ENCODE results near the gene ING4.

ING4 gene

DNA sequence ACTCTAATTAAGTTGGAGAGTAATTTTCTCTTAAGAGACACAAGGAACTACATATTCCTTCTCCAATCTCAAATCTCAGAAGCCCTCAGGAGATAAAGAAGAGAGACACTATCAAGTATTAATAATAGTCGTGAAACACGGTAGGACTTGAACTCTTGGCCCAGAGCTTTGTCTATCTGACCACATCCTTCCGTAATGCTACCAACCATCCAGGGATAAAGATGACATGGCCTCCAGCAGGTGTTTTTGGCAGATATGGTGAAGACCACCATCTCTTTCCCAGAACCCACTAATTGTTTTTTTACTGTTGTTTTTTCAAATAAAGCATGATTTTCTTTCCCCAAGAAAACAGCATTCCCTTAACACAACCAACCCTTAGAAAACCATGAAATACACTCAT, 22.9 kb upstream of the ING4 start:
- no peak for DNase-seq

GRCh38 chr12:6684609-6685008, 21.7 kb upstream of the ING4 start:
- peak; percentile 4 for DNase-seq

DNA sequence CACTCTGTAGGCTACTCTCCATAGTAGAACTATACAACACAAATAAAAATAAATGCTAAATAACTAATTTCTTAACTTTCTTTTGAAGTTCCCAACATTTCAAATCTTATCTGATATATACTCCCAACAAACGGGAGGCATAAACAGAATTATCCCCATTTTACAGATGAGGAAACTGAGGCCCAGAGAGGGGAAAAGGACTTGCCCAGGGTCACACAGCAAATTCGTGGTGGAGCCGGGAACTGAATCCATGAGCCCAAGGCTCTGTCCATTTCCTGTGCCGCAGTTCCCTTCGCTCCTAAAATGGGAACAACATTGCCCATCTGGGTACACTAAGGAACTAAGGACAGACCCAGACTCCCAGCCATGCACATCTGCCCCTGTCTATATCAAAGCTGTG, 14.0 kb upstream of the ING4 start:
- DNase-seq: no peak

DNA sequence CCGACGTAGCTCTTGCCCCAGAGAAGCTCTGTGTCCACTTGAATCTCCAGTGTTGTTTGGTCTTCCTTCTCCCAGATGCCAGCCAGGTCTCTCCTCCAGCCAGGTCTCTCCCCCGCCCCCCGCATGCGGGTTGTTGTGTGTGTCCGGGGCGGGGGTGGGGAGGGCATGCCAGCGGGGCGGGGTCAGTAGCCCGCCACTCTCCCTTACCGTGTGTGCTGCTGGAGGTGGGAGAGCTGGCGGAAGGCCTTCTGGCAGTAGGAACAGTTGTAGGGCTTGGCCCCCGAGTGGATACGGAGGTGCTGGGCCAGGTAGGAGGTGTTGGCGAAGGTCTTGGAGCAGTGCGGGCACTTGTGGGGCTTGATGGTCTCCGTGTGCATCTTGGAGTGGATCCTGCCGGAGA, 9.2 kb upstream of the ING4 start:
- no peak for DNase-seq

DNA sequence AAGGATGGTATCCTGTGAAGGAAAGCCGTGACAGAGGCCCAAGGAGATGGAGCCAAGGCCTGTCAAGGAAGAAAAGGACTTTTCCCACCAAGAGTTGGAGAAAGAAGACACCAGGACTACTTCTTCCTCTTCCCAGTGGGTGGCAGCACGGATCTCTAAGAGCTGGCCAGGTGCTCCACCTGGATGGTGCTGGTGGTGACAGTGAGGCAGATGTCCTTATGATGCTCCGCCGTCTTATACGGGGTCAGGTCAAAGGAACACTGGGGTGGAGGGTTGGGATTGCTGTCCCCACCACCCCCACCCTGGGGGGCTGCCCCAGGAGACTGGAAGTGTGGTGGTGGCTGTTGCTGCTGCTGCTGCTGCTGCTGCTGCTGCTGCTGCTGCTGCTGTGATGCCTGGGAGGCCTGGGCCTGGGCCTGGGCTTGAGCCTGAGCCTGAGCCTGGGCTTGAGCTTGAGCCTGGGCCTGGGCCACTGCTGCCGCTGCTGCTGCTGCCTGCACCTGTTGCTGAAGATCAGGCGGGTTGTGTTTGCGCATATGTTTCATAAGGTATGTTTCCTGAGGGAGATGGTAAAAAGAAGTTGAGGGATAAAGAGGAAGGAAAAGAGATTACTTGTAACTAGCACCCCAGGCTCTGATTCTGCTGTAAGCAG, 4.8 kb upstream of the ING4 start:
- peak; percentile 25 for DNase-seq

DNA sequence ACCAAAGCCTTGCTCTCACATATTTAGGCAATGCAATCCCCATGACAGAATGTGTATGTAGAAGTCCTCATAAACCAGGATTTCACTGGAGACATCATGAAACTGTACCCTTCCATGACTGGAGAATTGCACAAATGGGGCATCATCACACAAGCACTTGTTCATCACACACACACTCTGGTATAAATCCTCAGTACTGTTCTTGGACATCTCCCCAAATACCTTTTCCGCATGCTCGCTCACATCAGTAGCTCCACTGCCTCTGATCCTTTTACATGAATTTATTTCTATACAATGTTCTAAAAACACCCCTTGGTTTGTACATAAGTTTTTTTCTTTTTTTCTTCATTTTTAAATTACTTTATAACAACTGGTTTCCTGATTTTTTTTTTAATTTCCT, 3.3 kb upstream of the ING4 start:
- DNase-seq: no peak

DNA sequence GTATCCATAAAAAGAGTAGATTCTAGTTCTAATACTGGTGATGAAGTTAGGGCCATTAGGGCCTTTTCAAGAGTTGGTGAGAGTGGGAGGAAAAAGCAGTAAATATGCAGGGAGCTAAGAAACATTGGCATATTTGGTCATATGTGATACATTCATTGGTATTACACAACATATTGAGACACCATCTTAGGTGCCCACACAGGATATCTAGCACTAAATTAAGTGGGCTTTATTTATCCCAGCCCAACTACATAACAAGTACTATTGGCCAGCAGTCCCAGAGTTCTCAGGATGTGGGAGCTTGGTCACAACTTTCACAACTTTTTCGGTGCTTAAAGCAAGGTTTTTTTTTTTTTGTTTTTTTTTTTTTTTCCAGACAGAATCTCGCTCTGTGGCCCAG, 2.0 kb upstream of the ING4 start:
- DNase-seq: no peak

DNA sequence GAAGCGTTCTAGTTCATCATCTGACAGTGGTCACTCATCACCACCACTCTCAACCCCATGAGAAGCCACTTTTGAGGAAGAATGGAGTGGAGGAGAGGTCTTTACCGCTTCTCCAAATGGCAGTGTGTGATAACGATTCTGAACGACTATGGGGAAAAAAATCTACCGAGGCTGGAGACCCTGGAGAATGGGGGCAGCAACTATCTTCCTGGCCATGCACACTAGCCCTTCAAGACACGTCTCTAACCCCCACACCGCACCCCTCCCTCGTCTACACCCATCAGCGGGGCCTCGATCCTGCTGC, 365 bp downstream of the ING4 start:
- no peak for DNase-seq

DNA sequence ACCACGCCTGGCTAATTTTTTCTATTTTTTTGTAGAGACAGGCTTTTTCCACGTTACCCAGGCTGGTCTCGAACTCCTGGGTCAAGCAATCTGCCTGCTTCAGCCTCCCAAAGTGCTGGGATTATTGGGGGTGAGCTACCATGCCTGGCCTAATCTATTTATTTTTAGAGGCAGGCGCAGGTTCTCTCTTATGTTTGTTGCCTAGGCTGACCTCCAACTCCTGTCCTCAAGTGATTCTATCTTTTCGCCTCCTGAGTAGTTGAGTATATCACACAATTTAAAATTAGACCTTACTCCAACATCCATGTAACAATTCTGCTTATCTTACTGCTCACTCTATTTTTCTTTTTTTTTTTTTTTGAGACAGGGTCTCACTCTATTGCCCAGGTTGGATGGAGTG, 8.9 kb downstream of the ING4 start:
- no peak for DNase-seq

- no peak for DNase-seq
These were observed 9.6 kb downstream of the ING4 start for GRCh38 chr12:6653342-6653741.

GRCh38 chr12:6652391-6652790, 10.5 kb downstream of the ING4 start:
- DNase-seq: no peak

- no peak for DNase-seq
These were observed 12.1 kb downstream of the ING4 start for GRCh38 chr12:6650832-6651231.

- DNase-seq: no peak
These were observed 15.8 kb downstream of the ING4 start, which contains the start of gene ACRBP for GRCh38 chr12:6647083-6647604. TSS of gene ACRBP (minus strand) at chr12:6647432. CDS start at chr12:6647366, 66 bp downstream.

GRCh38 chr12:6646276-6647082, 16.4 kb downstream of the ING4 start:
- no peak for DNase-seq

DNA sequence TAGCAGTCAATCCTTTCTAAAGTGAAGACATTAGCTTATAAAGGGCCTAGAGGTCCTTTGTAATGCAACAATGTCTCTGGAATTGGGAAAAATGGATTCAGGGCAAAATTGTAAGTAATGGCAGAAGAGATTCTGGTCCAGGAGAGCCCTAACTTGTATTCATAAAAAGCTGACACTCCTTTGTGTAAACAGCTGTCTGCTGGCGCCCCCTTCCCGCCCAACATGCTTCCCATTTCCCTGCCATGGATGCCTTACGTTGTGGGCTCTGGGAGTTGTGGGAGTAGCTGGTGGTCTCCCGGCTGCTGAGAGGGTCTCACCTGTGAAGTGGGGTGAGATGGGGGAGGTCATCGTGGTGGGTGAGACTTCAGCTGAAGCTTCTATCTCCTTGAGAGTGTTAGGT, 18.0 kb downstream of the ING4 start:
- DNase-seq: no peak

GRCh38 chr12:6644257-6644596, 18.7 kb downstream of the ING4 start:
- no peak for DNase-seq

GRCh38 chr12:6643569-6644256, 19.2 kb downstream of the ING4 start:
- no peak for DNase-seq

DNA sequence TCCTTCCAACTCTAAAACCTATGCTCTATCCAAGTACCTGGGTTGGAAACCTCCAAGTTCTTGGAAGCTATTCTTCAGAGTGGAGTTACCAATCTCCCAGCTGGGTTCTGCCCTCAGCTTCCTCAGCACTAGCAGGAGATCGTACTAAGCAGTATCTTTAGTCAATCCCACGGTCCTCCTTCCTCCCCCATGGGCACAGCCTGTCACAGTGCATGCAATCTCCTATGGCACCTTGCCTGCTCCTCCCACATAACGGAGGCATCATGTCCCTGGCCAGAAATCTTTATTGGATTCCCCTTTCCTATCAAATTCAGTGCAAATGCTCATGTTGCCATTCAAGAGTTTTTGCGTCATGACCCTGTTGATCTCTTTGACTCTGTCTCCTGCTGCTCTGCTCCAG, 21.8 kb downstream of the ING4 start:
- DNase-seq: no peak

GRCh38 chr12:6640497-6640896, 22.4 kb downstream of the ING4 start:
- no peak for DNase-seq

- DNase-seq: no peak
These were observed 23.6 kb downstream of the ING4 start for GRCh38 chr12:6639151-6639801.

DNA sequence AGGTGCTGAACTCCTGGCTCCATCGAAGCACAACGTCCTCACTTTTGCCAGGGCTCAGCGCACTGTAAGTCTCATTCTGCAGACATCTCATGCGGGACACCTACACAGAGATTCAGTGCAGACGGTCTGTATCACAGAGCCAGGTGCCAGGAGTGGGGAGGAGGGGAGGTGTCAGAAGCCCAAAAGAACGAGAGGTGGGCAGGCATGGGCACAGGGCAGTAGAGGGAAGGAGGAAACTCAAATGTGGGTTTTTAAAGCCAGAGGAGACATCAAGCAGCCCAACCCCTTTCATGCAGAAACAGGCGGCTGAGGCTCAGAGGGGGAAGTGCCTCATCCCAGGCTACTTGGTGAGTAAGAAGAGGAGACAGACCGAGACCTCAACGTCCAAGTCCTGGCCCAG, 24.6 kb downstream of the ING4 start:
- no peak for DNase-seq

GRCh38 chr12:6635856-6636531, 26.9 kb downstream of the ING4 start, which contains the start of gene LPAR5:
TSS of gene LPAR5 (minus strand) at chr12:6635959. CDS start at chr12:6621248, 14,711 bp downstream.
- no peak for DNase-seq

DNA sequence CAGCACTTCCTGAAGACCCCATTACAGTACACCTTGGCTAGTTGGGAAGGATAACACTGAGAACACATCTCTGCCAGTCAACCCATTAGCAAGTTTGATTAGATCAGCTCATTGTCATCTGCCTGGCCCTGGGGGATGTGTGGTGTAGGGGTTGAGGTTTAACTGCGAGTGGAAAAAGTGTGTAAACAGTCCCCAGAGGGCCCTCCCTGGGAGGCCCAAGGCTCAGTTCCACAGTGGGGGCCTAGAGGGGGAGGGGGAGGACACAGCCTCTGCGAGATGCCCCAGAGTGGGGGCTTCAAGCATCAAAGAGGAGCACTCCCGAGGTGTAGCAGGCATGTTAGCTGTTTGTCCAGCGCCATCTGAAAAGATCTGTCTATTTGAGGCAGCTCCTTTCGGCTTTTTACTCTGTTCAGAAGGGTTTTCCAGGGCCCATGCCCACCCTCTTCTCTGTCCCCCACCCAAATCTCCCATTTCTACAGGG, 27.5 kb downstream of the ING4 start:
- DNase-seq: no peak

All from NCI-H526 treated with DMSO at 0.1 percent for 48 hours (cell line).